Measurements from ENCODE around the gene IFFO2. TPM values are rescaled to one million over a fixed set of nuclear protein-coding genes. Genes with fewer than 3 reads are reported as not detected.

Gene IFFO2
- polyA plus RNA-seq, 1 of the 3 experiments (the other 2 are of a cell fraction), result 10.5 TPM

Small RNAs within 50 kb of the gene (small RNA-seq; reads per million reads assigned to genes)
- gene MIR1290 (0 reads per million in 7 experiments), gene MIR4695 (0 to 0.43 (median 0) reads per million in 7 experiments)

Other genes with a start within 250 kb of the IFFO2 start
- not detected in 2 replicates for gene TAS1R2, start 97.0 kb downstream of the IFFO2 start, polyA plus RNA-seq (2012; rRNA removed)
- gene ALDH4A1, start 54.1 kb downstream of the IFFO2 start, polyA plus RNA-seq (2012; rRNA removed), result 18.5 and 26.2 TPM in 2 replicates

Measured in SK-N-SH (cell line).